NCI-H446 (cell line): ENCODE measurements around the gene PECR.

Experiments used
- DNase-seq, 2 experiments: peaks; one replicate each; lab custom pipeline; 2025; lab: John Stamatoyannopoulos, UW

The PECR gene

DNA sequence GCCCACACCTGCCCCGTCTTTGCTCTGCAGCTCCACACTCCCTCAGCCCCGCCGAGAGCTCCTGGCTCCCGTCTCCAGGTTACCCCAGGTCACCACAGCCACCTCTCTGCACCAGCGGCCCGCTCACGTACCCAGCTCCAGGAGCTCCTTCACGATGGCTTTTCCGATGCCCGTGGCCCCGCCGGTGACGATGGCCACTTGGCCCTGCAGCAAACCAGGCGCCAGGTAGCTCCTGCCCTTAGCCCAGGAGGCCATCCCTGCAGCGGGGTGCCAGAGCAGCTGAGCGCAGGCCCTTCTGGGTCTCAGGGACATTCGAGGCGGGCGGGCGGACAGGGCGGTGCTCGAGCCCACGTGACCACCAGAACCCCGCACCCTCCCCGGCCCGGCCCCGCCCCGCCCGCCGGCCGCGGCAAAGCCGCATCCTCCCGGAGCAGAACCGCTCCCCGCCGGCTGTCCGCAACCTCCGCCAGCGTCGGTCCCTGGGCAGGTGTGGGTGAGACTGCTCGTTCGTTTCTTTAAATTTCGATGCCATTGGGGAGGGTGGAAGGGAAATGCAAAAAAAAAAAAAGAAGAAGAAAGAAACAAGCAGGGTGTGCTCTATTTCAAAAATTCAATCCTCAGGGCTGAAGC, at the start of gene PECR, which contains the start of gene TMEM169:
PECR (minus strand) TSS at position 323 of the 630 bp plus-strand sequence; CDS start at position 255, 68 bp downstream.
TMEM169 (plus strand) TSS at position 433 of the 630 bp plus-strand sequence. CDS start 14,045 bp downstream, outside the sequence.
- peak; percentile 6 to 80 for DNase-seq

- DNase-seq = no peak
Observed at GRCh38 chr2:216130346-216130971, 48.9 kb upstream of the PECR start.

- DNase-seq = no peak
Observed at GRCh38 chr2:216126943-216127342, 45.3 kb upstream of the PECR start.

GRCh38 chr2:216121255-216121654, 39.6 kb upstream of the PECR start:
- no peak for DNase-seq

GRCh38 chr2:216119986-216120385, 38.4 kb upstream of the PECR start:
- no peak for DNase-seq

DNA sequence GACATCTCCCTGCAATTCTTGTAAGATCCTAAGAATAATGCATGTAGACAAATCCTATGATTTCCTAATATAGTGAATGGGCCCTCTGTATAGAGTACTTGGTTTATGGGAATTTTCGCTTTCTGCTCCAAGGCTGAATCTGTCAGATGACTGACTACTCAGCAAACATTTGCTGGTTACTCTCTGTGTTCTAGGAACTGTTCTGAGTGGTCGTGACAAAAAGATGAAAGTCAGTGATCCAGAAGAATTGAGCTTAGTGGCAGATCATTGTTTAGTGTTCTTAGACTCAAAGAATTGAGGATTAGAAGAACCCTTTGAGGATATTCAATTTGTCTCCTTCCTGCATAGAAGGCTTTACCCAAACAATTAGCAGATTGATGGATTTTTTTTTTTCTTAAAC, 37.5 kb upstream of the PECR start:
- DNase-seq = no peak

GRCh38 chr2:216118474-216118873, 36.9 kb upstream of the PECR start:
- DNase-seq = no peak

GRCh38 chr2:216117561-216118340, 36.1 kb upstream of the PECR start:
- DNase-seq = no peak

DNA sequence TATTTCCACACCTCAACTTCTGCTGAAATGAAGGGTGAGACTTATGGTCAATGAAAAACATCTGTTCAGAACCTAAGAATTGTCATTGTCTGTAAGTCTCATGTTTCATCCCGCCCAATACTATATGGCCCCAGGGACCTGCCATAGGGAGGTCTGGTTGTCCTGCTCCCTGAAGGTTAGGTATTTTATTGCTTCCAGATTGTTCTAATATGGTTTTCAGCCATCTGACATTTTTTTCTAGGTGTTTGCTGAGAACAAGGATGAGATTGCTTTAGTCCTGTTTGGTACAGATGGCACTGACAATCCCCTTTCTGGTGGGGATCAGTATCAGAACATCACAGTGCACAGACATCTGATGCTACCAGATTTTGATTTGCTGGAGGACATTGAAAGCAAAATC, 34.8 kb upstream of the PECR start:
- no peak for DNase-seq

GRCh38 chr2:216114714-216115531, 33.3 kb upstream of the PECR start:
- peak; percentile 99 for DNase-seq

DNA sequence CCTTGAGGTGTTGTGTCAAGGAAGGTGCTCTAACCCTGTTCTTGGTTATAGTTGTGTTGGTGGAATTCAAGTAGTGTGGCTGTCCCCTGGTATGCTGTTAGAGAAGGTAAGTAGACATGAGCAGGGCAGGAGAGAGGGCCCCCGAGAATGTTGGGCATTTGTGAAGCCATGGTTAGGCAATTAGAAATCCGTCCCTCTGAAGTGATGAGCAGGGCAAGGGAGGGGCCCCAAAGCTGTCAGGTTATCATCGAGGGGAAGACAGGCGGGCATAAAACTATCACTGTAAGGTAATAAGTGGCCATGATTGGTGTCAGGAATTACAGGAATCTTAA, 32.7 kb upstream of the PECR start:
- DNase-seq = no peak

GRCh38 chr2:216113572-216113971, 32.0 kb upstream of the PECR start:
- no peak for DNase-seq

- no peak for DNase-seq
Observed at GRCh38 chr2:216112926-216113325, 31.3 kb upstream of the PECR start.

GRCh38 chr2:216111122-216111521, 29.5 kb upstream of the PECR start:
- DNase-seq = no peak

- no peak for DNase-seq
Observed at GRCh38 chr2:216110620-216111019, 29.0 kb upstream of the PECR start.

- peak; percentile 16 to 33 for DNase-seq
Observed at GRCh38 chr2:216109962-216110614, 28.5 kb upstream of the PECR start.

DNA sequence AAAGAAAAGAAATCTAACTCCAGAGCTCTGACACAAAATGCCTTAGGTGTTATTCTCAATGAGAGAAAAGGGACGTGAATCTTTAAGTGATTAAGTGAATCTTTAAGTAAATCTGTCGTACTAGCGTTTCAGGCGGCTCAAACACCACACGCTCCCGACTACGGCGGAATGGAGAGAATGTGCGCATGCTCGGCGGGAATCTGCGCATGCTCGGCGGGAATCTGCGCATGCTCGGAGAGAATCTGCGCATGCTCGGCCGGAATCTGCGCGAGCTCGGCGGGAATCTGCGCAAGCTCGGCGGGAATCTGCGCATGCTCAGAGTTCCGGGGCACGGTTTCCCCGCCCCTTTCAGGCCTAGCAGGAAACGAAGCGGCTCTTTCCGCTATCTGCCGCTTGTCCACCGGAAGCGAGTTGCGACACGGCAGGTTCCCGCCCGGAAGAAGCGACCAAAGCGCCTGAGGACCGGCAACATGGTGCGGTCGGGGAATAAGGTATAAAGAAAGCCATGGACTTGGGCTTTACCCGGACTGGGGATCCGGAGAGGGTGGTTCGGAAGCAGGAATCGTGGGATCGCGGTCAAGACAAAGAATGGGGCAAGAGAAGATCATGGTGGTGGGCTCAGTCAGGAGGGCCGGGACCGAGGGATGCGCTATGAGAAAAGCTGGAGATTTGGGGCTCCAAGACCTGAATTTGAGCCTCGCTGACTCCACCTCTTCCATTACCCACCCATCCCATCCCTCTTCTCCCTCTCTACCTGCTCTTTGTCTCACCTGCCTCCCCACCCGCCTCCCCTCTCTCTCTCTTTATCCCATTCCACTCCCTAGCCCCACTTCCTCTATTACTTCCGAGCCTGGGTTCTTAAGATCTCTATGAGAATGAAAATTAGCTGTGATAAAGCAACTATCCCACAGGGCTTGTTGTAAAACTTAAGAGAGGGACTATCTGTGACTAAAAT, 27.6 kb upstream of the PECR start, which contains the start of gene XRCC5:
XRCC5 (plus strand) TSS at position 382 of the 955 bp plus-strand sequence; CDS start at position 471, 89 bp downstream.
- peak; percentile 88 to 99 for DNase-seq

DNA sequence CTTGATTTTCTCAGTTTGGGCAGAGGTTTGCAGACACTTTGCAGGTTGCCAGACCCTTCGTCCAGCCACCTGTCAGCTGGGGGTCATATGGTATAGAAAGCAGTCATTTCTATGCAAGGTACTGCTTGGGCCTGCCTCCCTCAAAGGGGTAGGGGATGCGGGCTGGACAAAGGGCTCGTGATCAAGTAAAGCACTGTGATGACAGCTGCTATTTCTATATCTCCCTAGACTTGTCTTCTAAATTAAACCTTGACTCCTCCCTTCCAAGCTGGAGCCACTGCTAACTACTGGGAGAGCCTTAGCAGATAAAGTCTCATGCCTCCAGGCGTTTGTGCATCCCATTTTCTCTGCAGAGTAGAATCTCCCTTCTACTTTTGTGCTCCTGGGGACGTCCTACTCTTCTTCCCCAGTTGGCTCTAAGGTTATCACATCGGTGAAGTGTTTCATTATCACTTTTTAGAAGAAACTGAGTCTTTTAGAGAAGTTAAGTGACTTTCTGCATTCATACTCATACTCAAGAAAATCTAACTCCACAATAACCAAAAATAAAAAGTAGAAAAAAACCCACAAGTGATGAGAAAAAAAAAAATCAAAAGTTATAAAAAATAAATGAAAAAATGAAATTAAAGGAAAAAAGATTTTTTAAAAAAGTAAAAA, 26.8 kb upstream of the PECR start:
- DNase-seq = peak in 1 of 2 experiments; percentile 7

GRCh38 chr2:216107760-216108159, 26.2 kb upstream of the PECR start:
- no peak for DNase-seq

- DNase-seq = no peak
Observed at GRCh38 chr2:216107320-216107719, 25.7 kb upstream of the PECR start.
